Stimulated activated CD4-positive, alpha-beta T cell treated with anti-CD3 and anti-CD28 coated beads, TNF-alpha, amount 100 ng/mL, for 24 hours (primary cell): ENCODE measurements around the gene PLEKHN1.
A peak's percentile ranks its signal among the peaks of the same experiment; 100 is the strongest.

ENCODE experiments used
- DNase-seq, 3 experiments: peaks; one replicate each; pipeline ENCODE4 v3.0.0-alpha.2; 2020; ENCODE audit warnings: low read depth in 3 of 3

The PLEKHN1 gene

GRCh38 chr1:962381-963300 is 3.6 kb upstream of the PLEKHN1 start:
- DNase-seq, result no peak

DNA sequence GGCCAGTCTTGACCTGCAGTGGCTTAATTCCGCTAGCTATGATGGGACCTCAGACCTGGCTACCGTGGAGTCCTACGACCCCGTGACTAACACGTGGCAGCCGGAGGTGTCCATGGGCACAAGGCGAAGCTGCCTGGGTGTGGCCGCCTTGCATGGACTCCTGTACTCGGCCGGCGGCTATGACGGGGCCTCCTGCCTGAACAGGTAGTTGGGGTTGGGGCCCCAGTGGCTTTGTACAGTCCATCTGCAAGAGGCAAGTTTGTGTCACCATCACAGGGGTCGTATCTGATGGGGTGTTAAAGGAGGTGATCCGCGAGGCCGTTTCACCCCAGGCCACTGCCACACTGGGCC is 3.0 kb upstream of the PLEKHN1 start:
- no peak for DNase-seq

- DNase-seq, result no peak
Observed at GRCh38 chr1:963746-964525, 2.3 kb upstream of the PLEKHN1 start.

- no peak for DNase-seq
Observed at GRCh38 chr1:964691-965525, 1.4 kb upstream of the PLEKHN1 start.

DNA sequence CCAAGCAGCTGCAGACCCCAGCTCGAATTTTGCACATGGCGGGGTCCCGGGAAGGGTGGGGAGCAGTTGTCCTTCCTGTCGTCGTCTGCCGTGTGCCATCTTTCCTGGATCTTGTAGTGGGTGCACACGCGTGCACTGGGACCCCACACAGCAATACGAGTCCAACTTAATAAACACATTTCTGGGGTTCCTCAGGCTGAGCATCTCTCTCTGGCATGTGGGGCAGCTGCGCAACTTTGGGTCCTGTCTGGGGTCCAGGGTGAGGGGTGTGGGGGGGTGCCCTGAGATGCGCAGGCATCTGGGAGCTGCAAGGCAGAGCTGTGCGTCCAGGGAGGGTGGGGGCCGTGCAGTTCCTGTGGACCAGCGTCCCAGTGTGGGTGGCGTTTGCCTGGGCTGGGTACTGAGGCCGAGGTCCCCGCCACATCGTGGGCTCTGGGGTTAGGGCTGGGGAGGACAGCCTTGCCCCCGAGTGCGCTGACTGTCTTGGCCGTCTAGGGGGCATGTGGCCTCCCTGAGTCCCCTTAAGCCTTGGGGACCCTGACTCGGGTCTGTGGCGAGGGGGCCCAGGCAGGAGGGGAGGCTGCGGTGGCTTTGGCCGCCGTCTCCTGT is 652 bp upstream of the PLEKHN1 start:
- DNase-seq, result no peak

- DNase-seq, result peak; percentile 67 to 88 (median 72)
Observed at GRCh38 chr1:966704-967300, 520 bp downstream of the PLEKHN1 start.

DNA sequence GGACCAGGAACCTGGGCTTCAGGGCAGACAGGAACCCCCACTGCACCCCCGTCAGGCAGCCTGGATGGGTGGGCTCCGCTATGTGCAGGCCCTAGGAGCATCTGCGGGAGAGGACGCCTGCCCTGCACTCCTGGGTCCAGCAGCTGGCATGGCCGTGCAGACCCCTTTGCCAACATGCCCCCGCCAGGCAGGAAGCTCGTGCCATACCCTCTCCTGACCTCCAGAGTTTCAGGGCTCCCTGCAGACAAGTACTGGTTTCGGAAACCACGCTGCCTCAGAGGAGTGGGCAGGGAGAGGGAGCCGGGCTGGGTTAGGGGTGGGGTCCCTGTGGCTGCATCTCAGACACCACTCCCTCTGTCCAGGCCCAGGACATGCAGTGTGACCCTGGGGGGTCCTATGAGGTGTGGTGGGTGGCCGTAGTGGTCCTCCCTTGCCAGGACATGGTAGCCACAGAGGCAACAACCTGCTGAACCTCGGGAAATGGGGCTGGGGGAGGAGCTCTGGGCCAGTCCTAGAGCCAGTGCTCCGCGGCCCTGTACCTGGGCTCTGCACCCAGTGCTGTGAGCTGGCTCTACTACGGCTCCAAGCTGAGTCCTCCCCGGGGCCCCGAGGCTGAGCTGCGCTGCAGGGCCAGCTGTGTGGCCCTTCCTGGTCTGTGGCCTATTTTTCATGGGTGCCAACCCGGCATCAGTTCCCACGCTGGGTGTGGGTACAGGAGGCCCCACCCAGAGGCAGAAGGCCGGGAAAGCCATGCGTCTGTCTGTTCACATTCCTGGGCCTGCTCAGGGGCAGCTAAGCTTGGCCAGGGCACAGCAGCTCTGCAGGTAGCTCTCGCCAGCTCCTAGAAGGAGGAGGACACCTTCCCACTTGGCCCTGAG is 1.4 kb downstream of the PLEKHN1 start:
- DNase-seq, result no peak

DNA sequence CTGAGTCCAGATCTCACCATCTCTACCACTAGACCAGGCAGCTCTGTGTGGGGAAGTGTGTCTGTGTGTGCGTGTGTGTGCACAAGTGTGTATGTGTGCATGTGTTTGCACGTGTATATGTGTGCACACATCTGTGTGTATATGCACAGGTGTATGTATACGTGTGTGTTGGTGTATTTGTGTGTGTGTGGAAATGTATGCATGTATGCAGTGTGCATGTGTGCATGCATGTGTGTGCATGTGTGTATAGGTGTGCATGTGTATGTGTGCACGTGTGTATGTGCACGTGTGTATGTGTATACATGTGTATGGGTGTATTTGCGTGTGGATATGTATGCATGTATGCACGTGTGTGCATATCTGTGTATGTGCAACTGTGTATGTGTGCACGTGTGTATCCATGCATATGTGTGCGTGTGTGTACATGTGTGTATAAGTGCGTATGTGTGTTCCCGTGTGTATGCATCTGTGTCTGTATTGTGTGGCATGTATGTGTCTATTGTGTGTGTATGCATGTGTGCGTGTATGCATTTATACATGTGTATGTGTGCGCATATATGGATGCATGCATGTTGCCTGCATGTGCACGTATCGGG is 3.1 kb downstream of the PLEKHN1 start:
- DNase-seq, result no peak

DNA sequence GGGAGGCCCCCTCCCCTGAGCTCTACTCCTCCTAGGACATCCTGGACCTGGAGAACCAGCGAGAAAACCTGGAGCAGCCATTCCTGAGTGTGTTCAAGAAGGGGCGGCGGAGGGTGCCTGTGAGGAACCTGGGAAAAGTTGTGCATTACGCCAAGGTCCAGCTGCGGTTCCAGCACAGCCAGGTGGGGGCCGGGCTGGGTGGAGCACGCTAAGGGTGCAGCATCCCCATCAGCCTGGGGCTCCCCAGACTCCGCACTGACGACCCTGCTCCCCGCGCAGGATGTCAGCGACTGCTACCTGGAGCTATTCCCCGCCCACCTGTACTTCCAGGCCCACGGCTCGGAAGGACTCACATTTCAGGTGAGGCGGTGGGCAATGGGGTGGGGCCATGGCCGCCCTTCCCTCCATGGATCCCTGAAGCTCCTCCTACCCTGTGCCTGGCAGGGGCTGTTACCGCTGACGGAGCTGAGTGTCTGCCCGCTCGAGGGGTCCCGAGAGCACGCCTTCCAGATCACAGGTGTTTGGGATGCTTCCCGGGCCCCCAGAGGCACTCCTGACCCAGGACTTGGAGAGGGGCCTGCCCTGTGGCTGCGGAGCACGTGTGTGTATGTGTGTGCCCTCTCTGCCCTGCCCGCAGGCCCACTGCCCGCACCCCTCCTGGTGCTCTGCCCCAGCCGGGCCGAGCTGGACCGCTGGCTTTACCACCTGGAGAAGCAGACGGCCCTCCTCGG is 4.1 kb downstream of the PLEKHN1 start:
- no peak for DNase-seq

- DNase-seq, result no peak
Observed at GRCh38 chr1:970973-971730, 4.9 kb downstream of the PLEKHN1 start.

DNA sequence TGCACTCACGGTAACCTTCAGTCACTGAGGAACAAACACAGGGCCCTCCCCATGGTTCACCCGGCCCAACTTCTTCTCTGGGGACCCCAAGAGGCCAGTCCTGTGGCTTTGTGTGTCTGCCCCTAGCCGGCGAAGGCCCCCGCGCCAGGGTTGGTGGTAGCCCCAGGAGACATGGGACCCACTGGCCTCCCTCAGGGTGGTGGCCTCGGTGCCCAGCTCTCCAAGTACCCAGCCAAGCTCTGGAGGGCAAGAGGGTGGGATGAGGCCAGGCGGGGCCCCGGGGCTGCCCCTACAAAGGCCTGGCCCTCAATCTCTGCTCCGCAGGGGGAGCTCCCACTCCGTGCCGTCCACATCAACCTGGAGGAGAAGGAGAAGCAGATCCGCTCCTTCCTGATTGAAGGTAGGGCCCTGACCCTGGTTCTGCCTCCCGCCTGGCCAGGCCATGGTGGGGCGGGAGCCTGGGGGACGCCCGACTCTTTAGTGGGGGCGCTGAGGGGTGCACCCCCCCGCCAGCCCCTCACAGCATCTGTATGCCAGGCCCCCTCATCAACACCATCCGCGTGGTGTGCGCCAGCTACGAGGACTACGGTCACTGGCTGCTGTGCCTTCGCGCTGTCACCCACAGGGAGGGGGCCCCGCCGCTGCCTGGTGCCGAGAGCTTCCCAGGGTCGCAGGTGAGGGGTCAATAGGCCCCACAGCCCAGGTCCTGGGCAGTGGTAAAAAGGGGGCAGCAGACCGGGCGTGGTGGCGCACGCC is 5.6 kb downstream of the PLEKHN1 start:
- DNase-seq, result no peak

GRCh38 chr1:972726-973458 is 6.6 kb downstream of the PLEKHN1 start:
- DNase-seq, result no peak

DNA sequence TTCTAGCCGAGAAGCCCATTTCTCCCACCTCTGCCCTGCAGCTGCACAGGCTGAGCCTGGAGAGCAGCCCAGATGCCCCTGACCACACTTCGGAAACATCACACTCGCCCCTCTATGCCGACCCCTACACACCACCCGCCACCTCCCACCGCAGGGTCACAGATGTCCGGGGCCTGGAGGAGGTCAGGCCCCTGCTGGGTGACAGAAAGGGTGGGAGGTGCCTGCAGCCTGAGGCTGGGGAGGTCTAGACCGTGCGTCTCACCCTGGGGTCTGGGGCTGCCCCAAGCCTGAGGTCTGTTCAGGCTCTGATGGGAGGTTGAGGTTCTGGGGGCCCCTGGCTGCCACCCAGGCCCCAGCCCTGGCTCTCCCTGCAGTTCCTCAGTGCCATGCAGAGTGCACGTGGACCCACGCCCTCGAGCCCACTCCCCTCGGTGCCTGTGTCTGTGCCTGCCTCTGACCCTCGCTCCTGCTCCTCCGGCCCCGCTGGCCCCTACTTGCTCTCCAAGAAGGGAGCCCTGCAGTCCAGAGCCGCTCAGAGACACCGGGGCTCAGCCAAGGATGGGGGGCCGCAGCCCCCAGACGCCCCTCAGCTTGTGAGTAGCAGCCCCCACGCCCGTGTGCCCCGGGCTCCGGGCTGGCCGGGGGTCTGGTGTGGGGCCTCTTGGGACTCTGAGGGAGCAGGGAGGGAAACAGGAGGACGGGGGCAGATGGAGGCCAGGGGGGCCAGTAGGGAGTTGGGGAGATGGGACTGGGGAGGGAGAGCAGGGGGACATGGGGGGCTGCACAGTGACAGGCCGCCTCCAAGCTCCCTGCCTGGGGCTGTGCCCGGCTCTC is 7.4 kb downstream of the PLEKHN1 start:
- no peak for DNase-seq

GRCh38 chr1:974293-974640 is 8.0 kb downstream of the PLEKHN1 start:
- no peak for DNase-seq

- no peak for DNase-seq
Observed at GRCh38 chr1:974687-975328, 8.5 kb downstream of the PLEKHN1 start.

GRCh38 chr1:975365-975764 is 9.1 kb downstream of the PLEKHN1 start:
- DNase-seq, result no peak
